Endometrial microvascular endothelial cells (primary cell): ENCODE results near the gene ENAH. TPM values are rescaled to one million over a fixed set of nuclear protein-coding genes. Genes with fewer than 3 reads are reported as not detected.

Experiments
- in situ Hi-C: cut with HindIII; loops from 2 replicates; pipeline ENCODE4 v1.10.0; 2017; ENCODE audit warnings: low sequenced_read_pairs, low pct_unique_long_range_greater_than_20kb; ENCODE audit errors: inconsistent ontology term
- total RNA-seq: library from RNA; depleted of rRNA; stranded (reverse); fragments of >200 nt; gene quantifications from one replicate; pipeline ENCODE4 v1.2.3, GENCODE V29; 2015; ENCODE audit errors: inconsistent ontology term

The ENAH gene
- total RNA-seq, 1 donor from 2014 or later = 63.4 TPM

DNA sequence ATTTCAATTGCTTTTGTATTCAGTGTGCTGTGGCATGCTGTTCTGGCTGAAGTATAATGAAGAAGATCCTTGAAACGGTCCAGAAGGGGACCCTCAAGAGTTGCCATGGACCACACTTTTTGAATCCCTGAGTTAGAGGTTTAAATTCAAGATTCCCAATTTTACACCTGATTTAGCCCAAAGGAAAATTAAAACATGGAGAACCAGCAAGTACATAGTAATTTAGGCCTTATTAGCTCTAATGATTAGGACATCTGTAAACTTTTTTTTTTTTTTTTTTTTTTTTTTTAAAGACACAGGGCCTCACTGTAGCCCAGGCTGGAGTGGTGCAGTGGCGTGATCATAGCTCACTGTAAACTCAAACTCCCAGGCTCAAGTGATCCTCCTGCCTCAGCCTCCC lies 107.3 kb downstream of the ENAH start:
- in situ Hi-C loops = no loop called here

DNA sequence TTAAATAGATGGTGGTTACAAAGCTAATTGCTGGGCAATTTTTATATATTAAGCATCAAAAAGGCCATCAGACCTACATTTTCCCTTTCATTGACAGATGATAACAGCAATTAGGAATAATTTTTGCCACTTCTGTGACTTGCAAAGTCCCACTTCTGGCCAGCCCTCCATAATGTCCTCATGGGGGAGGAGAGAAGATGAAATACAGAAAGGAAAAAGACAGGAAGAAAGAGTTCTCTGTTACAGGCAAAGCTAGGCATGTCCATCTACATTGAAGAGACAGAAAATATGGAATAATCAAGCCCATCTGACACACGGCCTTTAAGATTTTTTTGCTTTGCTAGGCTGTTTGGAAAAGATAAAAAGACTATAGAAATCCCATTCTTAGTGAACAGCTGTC lies 108.0 kb downstream of the ENAH start:
- in situ Hi-C loops = no loop called here

DNA sequence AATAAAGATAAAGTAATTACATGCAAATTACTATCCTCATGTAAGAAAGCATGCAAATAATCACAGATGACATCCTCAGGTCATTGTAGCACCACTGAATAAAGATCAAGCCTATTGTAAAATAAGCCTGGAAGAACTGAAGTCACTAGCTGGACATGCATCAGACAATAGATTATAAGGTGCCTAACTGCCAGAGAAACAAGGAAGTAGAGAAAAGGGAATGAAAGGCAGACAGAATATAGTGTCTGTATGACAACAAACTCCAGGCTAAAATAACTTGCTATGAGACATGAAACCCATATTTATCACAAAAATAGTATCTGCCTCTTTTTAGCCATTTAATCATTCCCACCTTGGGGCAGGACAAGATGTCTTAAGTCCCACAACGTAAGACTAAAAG lies 108.7 kb downstream of the ENAH start:
- in situ Hi-C loops = no loop called here

DNA sequence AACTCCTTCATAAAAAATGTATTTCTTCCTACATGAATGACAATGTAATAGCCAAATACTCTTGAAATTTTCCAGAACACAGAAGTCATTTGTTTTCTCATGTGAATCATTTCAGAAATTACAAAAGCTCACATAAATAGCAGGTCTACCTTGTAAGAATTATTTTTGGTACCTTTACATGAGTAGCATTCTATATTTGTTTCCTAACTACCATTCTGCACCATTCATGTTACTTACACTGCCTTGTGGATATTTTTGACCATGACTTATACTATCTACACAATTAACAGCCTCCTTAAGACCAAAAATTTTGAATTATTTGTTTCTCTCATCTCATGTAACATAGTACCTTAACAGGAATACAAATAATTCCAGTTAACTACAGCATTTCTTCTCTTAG lies 109.6 kb downstream of the ENAH start:
- in situ Hi-C loops = no loop called here

DNA sequence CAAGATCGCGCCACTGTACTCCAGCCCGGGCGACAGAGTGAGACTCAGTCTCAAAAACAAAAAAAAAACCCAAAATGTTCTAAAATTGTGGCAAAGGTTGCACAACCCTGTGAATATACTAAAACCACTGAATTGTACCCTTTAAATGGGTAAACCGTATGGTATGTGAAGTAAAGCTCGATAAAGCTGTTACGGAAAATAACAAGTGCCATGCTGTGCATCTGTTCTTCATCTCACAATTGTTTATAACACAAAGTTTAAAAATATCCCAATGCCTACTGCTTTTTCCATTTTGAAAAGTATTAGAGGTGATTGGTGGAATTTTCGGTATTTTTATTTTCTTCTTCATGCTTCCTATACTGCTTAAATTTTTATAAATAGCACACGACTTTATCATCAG lies 111.5 kb downstream of the ENAH start:
- in situ Hi-C loops = no loop called here

DNA sequence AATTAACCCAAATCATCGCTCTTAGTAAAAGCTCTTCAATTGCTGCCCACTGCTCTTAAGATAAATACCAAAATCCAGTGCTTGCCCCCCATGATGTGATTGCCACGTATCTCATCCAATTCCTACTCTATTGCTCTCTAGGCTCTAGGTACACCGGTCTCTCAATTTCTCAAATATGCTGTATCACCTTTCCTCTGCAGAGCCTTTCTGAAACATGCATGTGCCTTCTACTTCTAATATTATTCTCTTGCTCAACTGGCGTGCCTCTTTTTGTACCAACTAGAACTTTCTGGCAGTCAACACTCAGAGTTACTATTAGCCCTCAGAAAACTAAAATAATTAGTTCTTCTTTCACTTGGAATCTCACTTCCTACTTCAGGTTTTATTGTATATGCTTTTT lies 113.3 kb downstream of the ENAH start:
- in situ Hi-C loops = no loop called here

DNA sequence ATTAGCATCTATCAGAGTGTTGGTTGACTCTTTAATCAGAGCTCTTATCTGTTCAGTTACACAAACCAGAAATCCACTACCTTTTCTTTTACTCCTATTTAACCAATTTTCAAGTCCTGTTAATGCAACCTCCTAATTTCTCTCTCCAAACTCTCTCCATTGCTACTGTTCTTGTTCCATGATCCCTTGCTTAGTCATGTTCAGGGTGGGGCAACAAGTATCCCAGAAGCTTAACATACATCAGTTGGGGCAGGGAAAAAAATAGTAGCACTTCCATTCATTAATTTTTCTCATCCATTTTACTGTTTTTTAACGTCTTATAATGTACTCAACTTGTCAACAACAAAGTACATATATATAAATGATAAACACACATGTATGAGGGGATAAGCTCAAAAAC lies 113.9 kb downstream of the ENAH start:
- in situ Hi-C loops = no loop called here

DNA sequence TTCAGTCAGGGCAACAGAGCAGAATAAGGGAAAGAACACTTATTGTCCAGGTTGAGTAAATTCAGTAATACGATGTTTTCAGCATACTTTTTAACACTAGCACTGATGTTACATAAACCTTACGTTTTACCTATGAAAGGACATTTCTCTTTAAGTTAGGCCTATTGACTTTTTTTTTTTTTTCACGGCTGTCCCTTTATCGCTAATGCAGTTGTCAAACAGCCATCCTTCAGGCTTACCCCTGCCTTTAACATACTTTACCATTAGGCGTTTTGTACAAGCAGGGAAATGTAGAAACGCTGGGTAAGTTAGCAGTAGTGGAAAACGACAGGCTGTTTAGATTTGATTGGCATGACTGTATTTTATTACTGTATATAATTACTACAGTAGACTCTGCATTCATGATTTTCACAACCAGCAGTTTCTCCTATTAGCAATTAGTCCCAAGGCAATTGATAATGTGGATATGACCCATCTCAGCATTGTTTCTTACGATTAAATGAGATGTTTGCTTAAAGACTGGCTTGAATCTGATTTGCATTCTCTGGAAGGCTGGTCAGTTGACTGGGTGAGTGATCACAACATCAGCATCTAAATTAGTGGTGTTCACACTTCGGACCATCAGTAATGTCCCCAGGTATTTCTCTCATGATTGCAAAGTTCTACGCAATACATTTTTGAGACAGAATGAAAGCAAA lies 115.2 kb downstream of the ENAH start:
- in situ Hi-C loops = no loop called here

DNA sequence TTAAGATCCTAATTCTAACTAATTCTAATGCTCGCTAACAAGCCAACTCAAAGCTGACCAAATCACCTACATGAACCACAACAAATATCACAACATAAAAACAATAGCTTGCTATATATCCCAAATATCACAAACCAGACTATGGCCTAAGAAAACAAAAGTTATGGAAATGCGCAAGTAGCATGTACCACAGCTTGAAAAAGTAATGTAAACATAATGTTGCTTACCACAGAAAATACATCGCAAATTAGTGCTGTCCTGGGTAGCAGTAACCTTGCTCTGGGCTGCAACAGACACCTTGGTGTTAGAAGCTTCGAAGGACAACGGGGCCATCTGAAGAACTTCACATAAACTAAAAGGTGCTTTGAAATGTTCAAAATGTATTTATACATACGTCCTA lies 117.6 kb downstream of the ENAH start:
- in situ Hi-C loops = no loop called here

DNA sequence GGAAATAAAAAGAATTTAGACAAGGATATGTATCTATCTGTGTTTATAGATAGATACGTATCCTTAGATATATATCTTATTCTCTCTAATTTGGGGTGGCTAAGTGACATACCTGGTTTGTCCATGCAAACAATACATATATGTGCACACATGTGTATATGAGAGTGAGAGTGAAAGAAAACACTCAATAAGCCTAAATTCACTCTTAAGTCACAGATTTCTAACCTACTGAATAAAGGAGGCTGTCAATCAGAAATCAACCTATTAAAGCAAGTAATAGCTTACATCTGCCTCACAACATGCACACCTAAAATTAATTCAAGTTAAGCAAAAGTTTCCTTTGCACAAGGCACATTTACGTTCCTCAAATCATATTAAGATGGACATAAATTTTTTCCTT lies 118.2 kb downstream of the ENAH start:
- in situ Hi-C loops = no loop called here

DNA sequence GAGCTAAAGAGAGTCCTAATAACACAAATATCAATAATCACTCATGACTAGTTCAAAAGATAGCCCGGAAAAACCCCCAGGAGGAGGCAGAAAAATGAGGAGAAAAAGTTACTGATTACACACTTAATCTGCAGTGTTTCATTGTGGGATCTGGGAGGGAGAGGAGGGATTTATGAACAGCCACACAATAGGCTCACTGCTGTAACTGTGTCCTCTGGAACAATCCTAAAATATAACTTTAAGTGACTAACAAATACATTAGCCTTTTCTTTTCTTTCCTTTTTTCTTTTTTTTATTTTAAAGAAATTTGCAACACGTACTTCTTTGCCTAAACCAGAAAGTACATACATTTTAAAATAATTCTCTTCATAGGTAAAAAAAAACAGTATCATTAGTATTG lies 118.8 kb downstream of the ENAH start:
- in situ Hi-C loops = no loop called here

DNA sequence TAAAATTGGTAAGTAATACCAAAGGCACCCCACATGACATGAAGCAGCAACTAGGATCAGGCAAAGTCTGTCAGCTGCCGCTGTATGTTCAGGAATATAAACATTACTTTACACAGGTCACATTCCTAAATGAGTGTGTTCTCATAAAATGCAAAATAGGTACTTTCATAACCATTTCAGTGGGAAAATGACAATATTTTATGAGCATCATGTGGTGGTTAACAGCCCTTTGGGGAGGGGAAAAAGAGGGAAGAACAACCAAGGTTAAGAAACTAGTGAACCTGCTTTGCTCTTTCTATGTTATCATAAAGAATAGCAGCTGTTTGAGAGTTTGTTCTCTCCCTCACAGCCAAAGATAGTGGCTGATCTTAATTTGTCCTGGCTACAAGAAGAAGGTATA lies 119.7 kb downstream of the ENAH start:
- in situ Hi-C loops = no loop called here

DNA sequence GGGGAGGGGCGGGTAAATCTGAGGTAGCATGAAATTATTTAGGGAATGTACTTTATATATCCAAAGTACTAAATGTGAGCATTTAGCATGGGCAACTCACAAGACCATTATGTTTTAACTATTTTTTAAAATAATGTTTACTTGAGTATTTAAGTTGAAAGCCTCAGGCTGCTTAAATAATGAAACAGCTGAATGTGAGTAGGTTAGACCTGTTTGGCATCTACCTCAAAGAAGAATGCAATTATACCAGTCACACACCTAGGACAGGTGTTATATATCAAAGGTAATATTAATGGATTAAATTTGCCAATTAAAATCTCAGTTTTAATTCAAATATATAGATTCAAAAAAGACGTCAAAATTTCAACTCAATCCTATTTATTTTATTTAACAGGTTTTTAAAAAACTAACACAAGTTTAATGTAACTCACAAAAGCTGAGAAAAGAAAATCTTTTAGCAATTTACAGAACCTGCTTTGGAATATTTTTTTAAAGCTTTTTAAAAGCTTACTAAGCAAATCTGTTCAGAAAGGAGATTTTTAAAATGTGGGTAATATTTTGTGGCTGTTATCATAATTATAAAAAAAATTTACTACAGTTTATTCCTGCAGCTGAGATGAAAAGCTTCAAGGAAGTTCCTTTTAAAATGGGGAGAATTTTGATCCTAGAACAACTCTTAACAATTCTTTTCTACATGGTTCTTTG lies 120.5 kb downstream of the ENAH start:
- in situ Hi-C loops = no loop called here

DNA sequence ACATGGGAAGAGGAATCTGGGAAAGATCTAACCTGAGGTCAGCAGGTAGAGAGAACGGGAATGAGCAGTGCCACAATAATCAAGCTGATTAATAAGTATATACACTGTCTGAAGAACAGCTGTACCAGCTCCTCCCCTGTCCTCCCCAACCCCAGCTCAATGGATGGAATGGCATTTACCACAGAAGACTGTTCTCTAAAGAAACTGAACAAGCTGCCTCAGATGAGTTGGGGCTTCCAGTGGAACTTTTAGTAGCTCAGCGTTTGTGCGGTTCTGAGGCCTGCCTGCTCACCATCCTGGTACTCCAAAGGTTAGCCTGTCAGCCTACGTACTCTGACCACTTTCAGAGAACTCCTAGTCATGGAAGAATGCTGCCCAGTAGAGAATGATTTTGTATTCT lies 123.2 kb downstream of the ENAH start:
- in situ Hi-C loops = no loop called here

DNA sequence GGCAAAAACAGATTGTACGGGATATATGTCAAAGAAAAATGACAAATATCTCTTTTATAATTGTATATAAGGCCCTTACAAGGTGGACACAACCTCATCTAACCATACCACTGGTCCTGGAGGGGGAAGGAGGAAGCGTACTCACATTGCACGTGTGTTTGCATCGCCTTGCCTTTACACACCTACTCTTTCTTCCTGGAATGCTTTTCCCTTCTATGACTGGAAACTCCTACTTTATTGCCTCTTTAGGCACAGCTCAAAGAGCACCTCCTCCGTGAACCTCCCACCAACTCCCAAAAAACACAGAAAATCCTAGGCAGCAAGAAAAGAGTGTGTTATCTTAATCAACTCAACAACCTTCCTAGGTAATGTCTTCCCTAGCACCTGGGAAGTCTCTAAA lies 125.3 kb downstream of the ENAH start:
- in situ Hi-C loops = no loop called here

DNA sequence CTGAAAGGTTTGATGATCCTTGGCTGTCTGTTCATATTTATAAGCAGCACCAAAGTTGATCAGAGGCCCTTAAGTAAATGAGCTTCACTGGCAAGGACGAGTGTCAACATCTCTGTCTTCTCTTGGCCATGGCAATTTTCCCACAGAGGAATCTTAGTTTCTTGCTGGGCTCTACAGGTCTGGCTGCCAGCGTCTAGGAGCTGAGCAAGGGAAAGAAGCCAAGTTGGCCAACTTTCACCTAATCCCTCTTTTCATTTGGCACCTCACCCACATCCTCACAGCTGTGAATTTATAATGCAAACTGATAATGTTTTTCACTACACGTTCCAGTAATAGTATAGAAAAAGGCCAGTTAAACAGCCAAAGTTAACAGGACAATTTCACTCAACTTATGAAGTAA lies 126.0 kb downstream of the ENAH start:
- in situ Hi-C loops = no loop called here

DNA sequence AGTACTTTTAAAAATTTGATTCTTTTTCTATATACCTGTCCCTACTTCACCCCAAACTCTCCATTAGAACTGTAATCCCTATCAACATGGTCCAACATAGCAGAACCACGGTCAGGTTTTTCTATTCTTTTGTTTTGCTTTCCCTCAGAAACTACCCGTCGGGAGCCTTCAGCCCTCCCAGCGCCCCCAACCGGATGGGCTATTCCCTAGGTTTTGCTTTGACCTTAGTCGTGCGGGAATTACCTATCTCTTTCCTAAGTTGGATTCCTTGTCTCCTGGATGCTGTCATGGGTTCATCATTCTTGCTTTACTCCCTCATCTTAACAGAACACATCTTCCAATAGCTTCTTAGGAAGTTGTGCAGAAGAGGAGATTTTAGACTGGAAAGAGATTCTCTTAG lies 127.5 kb downstream of the ENAH start:
- in situ Hi-C loops = no loop called here

DNA sequence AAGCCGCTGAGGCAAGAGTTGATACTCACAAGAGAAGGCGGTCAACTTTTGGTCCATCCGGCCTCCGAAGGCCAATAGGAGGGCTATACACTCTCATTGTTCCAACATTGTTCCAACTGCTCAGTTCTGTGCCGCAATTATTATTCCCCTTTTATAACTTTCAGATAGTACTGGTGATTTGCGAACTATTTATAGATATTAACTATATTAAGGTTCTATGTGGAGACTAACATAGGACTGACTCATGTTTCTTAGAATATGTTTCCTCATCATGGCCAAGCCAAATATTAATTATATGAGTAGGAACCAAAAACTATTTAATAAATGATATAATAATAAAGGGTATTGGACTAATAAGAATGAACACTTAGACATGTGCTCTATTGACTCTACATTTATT lies 128.4 kb downstream of the ENAH start:
- in situ Hi-C loops = no loop called here

DNA sequence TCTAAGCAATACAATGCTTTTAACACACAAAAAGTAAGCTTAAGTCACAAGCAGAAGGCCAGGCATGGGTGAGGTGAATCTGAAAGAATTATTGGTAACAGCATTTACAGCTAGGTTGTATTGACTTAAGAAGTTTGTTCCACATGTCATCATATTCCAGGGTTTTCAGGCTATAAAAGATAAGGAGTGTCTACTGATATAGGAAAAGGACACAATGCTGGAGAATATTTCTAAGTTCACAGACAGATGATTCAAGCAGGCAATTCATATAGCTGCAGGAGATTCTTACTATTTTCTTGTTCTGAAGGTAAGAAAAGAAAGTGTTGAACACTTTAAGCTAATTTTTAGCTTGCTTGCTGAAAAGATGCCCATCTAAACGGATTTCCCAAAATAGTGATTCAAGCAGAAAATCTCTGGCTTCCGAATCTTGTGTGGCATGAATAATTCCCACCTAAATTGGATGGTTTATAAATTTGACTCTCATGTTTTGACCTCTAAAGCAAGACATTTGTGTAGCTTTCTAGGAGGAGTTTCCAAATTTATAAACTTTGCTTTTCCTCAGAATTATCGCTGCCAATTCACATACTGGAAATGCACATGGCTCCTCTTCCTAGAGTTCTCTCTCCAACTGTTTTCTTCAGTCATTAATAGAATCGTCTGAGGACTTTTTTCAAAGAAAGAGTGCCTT lies 129.5 kb downstream of the ENAH start:
- in situ Hi-C loops = no loop called here

DNA sequence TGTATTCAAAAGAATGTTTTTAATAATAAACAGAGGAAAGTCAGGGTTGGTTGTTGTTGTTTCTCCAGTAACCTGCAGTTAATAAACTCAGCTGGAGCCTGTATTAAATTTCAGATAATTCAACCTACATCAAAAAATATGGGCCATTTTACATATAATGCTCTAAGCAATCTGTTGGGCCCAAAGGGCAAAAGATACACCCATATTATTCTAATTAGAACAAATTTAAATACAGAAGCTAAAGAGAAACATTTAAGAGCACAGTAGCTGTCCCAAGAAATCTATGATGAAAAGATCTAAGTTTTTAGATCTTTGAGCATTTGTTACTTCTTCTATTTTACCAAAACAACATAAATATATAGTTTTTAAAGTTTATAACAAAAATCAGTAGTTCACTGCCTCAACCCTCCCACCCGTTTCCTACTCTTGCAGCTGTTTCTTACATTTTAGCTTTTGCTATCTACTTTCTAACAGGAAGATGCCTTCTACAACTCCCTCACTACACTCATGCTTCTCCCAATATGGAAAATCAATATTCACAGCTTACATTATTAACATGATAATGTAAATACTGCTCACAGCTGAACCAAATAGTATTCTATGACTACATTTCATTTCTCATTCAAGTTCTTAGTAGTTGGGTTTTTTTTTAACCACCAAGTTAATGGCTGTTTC lies 130.2 kb downstream of the ENAH start:
- in situ Hi-C loops = no loop called here
